ENCODE data around the gene BCL2L14. TPM values are rescaled to one million over a fixed set of nuclear protein-coding genes. Genes with fewer than 3 reads are reported as not detected.
"Not testable (repeated sequence)": the region's sequence is repeated elsewhere in the genome, so short reads cannot be mapped to it uniquely, and the experiment has no call there.

The BCL2L14 gene
- total RNA-seq, 2 donors from 2014 or later, result 54.4 to 57.6 TPM

DNA sequence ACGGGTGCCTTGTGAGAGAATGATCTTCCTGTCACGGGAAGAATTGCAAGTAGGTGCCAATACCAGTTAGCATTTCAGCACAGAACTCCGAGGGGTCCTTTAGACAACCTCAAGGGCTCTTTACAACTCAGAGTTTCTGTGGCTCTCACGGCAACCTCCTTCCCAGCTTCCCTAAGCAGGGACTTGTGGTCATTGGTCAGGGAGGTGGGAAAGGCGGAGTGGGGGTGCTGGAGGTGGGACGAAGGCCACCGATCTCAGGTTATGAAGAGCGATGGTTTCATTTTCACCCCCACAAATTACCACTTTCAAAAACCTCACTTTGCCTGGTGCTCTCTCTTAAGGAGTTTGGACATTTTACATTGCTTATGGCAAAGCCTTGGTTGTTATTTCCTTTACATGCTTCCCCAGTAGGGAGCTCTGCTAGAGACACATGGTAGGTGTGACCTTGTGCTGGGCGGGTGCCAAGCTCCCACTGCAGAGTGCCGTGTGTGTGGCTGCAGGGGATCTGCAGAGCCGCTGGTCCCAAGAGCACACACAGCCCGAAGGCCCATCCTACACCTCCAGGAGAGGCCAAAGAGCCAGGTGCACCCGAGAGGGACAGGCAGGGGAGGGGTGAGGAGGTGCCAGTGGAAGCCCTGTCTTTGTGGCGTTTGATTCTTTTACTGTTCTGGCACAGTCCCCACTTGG is 21.4 kb downstream of the BCL2L14 start:
- DNase-seq (no peak), ATAC-seq (peak; percentile 68)
- intact Hi-C loops (cut with DNase I, micrococcal nuclease), result no loop called here

DNA sequence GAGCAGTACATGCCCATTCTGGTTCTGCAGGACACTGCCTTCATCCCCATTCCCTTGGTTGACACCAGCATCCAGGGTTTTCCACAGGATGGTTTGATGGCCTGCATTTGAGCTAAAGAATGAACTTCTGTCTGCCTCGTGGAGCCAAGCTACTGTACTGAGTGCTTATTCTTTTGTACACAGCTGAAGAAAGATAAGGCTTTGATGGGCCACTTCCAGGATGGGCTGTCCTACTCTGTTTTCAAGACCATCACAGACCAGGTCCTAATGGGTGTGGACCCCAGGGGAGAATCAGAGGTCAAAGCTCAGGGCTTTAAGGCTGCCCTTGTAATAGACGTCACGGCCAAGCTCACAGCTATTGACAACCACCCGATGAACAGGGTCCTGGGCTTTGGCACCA is 23.7 kb downstream of the BCL2L14 start:
- intact Hi-C loops (cut with DNase I, micrococcal nuclease), result no loop called here
- ATAC-seq, result no peak
- no peak for DNase-seq

DNA sequence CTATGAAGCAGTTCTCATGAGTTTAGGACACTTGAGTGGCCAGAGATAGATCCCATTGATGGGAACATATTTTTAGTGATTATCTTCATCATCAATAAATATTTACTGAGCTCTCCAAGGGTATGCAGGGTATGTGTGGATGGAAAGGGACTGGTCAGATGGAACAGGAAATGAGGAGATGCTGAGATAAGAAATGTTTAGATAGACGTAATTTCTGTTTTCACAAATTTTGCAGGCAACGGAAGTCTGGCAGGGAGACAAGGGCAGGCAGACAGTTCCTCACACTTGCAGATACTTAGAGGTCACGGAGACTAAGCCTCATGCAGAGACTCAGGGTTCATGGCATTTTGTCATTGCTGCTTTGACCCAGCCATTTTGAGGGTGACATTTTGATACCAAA is 24.3 kb downstream of the BCL2L14 start:
- intact Hi-C loops (cut with DNase I, micrococcal nuclease), result no loop called here
- ATAC-seq, result no peak

DNA sequence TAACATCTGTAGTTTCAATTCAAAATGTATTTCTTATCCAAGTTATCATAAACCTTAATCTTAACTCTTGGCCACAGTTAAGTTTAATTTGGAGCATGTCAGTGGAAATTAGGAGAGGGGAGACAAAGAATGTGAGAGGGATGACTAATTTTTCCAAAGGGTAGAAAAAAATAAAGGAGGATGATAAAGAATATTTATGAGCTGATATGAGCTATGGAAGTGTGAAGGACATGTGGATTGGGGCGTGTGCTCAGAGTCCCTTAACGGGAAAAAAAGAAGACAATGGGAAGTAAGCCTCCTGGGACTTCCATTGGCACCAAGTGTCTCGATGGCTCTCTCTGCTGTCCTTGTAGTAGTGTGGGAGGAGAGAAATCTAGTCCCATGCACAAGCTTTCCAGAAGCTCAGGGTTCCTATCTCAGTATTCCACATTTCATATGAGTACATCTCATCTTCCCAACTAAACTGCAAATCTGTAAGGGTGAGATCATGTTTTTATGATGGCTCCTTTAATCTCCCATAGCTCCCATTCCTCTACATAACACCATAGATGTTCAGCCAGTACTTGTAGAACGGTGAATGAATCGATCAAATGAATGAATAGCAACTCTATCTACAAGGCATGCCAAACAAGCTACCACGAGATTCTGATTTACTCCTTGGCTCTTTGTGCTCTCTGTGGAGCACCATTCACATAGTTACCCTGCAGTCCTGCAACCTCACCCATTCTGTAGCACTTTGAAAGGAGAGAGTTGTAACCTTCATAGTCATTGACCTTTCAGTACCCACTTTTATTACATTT is 27.4 kb downstream of the BCL2L14 start:
- DNase-seq, result no peak
- intact Hi-C loops (cut with DNase I, micrococcal nuclease), result no loop called here
- no peak for ATAC-seq

More for the DNA sequence above, 24.3 kb downstream of the BCL2L14 start:
- no peak for DNase-seq

DNA sequence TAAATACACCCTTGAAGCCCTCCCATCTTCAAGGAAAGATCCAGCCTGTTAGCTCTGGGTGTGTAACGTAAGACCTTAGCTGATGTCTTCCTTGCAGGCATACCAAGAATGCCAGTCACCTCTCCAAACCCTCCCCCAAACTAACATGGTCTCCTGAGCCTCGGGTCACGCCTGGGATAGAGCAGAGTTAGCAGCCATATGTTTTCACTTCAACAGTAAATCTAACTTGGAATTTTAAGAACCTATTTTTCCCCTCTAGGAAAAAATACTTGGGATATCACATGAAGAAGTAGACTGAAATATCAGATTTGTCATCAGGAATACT is 27.9 kb downstream of the BCL2L14 start:
- no peak for DNase-seq
- intact Hi-C loops (cut with DNase I, micrococcal nuclease), result no loop called here
- no peak for ATAC-seq

DNA sequence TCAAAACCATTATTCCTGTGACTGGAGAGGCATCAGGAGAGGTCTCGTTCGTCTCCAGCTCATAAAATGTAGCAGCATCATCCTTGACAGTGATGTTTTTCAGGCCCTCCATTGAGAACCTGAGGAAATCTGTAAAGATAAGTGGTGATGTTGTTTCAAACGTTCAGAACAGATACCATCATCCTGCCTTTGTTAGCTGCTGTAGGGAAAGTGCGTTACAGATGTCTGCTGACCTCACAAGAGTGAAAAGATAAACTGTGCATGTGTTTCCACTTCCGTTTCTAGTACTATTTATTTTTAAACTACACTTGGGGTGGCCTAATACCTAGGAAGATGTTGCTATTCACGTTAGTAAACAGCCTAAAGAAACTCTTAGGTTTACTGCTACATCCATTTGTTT is 28.4 kb downstream of the BCL2L14 start:
- no peak for DNase-seq
- ATAC-seq, result no peak
- intact Hi-C loops (cut with DNase I, micrococcal nuclease), result no loop called here

DNA sequence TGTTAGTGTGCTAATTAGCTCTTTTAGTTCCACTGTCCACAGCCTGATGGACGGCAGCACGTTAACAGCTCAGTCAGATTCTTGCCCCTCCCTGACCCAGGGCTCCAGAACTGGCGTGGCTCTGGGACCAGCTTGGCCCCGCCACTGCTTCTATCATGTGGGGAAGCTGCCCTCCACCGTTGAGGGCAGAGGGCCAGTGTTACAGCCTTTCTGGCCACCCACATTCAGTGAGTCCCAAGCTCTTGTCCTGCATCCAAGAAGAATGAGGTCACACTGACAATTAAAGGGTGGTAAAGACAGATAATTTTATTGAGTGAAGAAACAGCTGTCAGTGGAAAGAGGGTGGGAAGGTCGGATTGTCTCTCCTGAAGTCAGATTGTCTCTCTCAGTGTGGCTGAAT is 36.9 kb downstream of the BCL2L14 start:
- DNase-seq (no peak), ATAC-seq (peak; percentile 40)
- intact Hi-C loops (cut with DNase I, micrococcal nuclease), result no loop called here

DNA sequence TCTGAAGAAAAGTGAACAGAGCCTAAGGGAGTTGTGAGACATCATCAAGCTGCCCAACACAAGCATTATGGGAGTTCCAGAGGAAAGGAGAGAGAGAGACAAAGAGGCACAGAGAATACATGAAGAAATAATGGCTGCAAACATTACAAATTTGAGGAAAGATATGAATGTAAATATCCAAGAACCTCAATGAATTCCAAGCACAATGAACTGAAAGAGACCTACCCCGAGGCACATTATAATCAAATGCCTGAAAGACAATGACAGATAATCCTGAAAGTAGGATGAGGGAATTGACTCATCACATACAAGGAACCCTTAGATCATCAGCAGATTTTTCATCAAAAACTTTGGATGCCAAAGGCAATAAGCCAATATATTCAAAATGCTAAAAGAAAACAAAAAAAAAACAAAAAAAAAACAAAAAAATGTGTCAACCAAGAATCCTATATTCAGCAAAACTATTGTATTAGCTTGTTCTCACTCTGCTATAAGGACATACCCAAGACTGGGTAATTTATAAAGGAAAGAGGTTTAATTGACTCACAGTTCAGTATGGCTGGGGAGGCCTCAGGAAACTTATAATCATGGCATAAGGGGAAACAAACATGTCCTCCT is 37.8 kb downstream of the BCL2L14 start:
- intact Hi-C loops (cut with DNase I, micrococcal nuclease), result no loop called here
- DNase-seq (no peak), ATAC-seq (no peak)

DNA sequence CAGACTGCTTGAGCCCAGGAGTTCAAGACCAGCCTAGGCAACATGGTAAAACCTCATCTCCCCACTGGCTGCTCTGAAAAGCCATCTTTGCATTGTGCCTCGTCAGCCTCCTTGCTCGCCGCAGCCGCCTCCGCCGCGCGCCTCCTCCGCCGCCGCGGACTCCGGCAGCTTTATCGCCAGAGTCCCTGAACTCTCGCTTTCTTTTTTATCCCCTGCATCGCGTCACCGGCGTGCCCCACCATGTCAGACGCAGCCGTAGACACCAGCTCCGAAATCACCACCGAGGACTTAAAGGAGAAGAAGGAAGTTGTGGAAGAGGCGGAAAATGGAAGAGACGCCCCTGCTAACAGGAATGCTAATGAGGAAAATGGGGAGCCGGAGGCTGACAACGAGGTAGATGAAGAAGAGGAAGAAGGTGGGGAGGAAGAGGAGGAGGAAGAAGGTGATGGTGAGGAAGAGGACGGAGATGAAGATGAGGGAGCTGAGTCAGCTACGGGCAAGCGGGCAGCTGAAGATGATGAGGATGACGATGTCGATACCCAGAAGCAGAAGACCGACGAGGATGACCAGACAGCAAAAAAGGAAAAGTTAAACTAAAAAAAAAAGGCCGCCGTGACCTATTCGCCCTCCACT is 40.3 kb downstream of the BCL2L14 start:
- ATAC-seq; DNase-seq; intact Hi-C loops (cut with DNase I, micrococcal nuclease): not testable (repeated sequence)

DNA sequence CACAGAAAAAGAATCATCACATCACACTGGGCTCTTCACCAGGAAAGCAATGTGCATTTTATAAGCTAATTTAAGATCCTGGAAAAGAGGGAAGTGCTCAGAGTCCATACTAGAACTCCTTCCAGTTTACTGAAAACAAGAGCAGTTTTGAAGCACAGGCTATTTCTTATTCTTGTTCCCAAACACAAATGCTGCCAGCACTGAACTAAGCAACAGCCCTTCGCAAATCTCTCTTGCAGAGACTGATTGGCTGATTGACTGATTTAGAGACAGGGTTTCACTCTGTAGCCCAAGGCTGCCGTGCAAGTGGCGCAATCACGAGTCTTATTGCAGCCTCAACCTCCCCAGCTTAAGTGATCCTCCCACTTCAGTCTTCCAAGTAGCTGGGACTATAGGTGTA is 44.8 kb downstream of the BCL2L14 start:
- no peak for DNase-seq
- intact Hi-C loops (cut with DNase I, micrococcal nuclease), result no loop called here
- peak; percentile 21 for ATAC-seq

DNA sequence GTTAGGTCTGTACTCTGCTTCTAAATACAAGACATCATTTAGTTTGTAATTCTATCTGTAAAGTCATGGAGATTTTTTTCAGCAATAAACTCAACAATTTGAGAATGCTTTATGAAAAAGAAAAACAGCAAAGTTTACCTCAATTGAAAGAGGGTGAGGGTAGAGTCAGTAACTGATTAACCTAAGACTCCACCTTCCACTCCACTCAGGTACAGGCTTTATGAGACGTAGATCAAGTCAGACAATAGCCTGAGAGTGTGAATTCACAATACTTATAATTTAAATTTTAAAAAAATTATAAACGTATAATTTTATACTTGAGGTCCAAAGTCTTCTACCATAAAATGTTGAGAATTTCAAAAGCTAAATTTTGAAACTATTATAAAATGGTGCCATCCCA is 45.9 kb downstream of the BCL2L14 start:
- intact Hi-C loops (cut with DNase I, micrococcal nuclease), result no loop called here
- ATAC-seq (peak; percentile 65), DNase-seq (no peak)

DNA sequence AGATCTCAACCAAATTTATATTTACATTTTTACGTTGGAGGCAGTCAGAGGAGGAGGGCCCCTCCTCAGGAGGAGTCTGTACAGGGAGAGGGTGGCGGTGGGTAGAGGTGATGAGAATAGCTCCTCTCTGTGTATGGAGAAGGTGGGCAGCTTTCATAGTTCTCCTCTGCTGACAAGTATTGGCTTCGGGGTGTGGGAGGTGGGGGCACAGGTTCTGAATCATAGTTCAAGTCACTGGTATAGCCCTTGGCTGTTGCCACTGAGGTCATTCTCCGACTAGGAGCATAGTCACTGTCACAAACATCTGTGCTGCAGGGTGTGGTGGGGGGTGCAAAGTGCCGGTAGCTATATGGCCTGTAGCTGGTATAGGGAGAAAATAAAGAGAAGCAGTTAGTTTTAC is 50.3 kb downstream of the BCL2L14 start:
- DNase-seq (no peak), ATAC-seq (no peak)
- intact Hi-C loops (cut with DNase I, micrococcal nuclease), result no loop called here

DNA sequence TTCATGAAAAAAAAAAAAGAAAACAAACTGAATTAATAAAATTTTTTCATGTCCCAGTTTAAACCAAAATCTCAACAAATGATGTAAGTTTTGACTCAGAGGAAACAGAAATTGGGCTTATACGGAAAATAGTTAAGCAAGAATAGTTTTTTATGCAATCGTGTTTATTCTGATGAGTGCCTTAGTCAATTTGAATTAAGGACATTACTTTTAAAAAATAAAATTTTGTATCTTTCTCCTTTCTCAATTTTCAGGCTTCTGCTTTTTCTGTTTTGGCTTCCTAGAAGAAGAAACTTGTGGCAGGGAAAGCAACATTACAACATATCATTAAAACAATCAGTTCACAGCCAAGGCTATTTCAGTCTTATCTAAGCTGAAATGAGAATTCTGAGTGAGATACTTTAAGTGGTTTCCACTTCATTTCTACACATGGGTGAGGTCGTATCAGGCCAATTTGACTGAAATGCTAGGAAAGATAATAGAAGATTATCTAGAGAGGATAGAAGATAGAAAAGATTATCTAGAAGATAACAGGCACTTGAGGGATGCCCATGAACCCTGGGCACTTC is 52.4 kb downstream of the BCL2L14 start:
- intact Hi-C loops (cut with DNase I, micrococcal nuclease), result no loop called here
- no peak for ATAC-seq
- no peak for DNase-seq

DNA sequence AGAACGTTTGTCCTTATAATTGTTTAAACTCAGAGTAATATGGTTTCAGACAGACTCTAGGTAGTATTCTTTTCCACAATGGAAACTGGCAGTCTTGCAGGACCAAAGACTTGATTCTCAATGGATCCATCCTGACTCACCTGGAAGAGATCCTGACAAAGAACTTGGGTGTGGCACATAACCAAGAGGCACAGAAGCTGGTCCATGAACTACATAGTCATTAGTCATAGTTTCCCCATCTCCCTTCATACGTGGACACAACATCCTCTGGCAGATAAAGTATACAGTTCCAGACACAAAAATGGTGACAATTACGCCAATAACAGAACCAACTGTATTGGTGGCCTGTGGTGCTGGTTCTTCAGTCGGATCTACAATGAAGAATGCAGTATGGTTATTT is 55.8 kb downstream of the BCL2L14 start:
- intact Hi-C loops (cut with DNase I, micrococcal nuclease), result no loop called here
- ATAC-seq (no peak), DNase-seq (no peak)

DNA sequence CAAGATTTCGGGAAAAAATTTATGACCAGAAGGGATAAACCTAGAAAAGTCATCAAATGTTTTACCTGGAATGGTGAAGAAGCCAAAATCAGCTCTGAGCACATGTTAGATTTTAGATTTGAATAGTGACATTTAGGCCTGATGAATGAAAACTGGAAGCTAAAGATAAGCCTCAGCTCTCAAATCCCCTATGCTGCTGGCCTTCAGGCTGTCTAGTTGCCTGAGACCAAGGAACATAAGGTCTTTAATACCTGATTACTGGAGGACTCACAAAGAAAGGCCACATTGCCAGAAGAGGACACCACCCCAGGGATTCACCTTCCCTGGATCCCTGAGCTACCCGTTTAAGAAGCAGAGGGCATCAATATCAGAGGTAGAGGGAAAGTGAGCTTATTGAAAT is 56.6 kb downstream of the BCL2L14 start:
- no peak for ATAC-seq
- intact Hi-C loops (cut with DNase I, micrococcal nuclease), result no loop called here
- DNase-seq, result no peak

DNA sequence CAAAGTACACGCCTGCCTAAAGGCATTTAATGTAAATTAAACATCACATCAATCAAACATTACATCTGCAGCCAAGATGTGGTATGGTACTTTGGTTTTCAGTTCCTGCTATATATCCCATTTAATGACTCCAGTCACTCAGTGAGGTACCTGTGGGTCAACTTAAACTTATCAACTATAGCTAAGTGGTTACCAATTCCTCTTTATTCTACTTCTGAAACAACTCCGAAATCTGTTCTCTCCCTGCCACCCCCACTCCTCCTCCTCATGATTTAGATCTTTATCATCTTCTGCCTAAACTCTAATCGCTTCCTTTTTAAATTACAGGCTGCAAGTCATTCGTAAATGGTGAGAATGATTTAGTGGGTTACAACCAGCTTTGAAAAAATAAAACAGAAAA is 57.9 kb downstream of the BCL2L14 start:
- intact Hi-C loops (cut with DNase I, micrococcal nuclease), result no loop called here
- DNase-seq, result no peak
- peak; percentile 34 for ATAC-seq

DNA sequence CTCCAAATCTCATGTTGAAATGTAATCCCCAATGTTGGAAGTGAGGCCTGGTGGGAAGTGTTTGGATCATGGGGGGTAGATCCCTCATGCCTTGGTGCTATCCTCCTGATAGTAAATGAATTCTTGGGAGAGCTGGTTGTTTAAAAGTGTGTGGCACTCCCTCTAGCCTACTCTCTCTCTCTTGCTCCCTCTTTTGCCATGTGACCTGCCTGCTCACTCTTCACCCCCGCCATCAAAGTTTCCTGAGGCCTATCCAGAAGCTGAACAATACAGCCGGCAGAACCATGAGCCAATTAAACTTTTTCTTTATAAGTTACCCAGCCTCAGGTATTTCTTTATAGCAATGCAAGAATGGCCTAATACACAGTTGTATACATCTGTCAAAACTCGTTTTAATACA is 62.5 kb downstream of the BCL2L14 start:
- ATAC-seq, result no peak
- intact Hi-C loops (cut with DNase I, micrococcal nuclease), result no loop called here
- no peak for DNase-seq

DNA sequence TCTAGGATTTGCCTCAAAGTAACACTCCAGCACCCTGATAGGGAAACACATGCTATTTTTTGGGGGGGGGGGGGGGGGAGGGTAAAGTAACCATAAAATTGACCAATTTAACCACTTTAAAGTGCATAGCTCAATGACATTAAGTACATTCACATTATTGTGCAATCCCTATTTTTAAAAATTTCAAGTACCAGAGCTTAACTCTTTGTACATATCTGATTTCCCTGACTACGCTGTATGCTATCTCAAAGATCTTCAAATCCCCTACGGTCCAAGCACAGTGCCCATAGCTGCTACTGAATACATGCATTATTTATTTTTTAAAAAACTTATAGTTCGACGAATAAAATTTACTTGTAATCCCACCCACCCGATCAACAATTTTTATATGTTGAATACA is 63.0 kb downstream of the BCL2L14 start:
- no peak for DNase-seq
- no peak for ATAC-seq
- intact Hi-C loops (cut with DNase I, micrococcal nuclease), result no loop called here

All from left colon (tissue), 2 donors.